Heart left ventricle (tissue), 16 donors: Measurements from ENCODE around the gene LAMA1. TPM values are rescaled to one million over a fixed set of nuclear protein-coding genes. Genes with fewer than 3 reads are reported as not detected.

Experiments used
- ATAC-seq, 4 donors: fragments of 200-7000 bp; cut with Tn5 transposase; one replicate each; pipeline ENCODE4 v1.9.1; 2020 to 2022; ENCODE audit warnings: moderate library complexity in 4 of 4, mild to moderate bottlenecking in 3 of 4, moderate number of reproducible peaks in 1 of 4
- DNase-seq, 5 donors: peaks; one replicate each; pipeline ENCODE4 v3.0.0-alpha.2; 2020
- H3K27ac ChIP-seq, 12 donors: fragments of 200-600 bp; sonication (generic) in 4 of 12; one replicate each; pipeline versions ENCODE4 v1.5.0 to v1.8.0; 2016 to 2022; ENCODE audit warnings: mild to moderate bottlenecking in 2 of 12
- H3K27me3 ChIP-seq, 9 donors: fragments of 200-600 bp; sonication (generic) in 2 of 9; one replicate each; pipeline versions ENCODE4 v1.5.1 to v1.8.0; 2016 to 2022; ENCODE audit warnings: mild to moderate bottlenecking in 3 of 9
- H3K36me3 ChIP-seq, 9 donors: fragments of 200-600 bp; sonication (generic) in 2 of 9; one replicate each; pipeline versions ENCODE4 v1.5.0 to v1.8.0; 2018 to 2022; ENCODE audit warnings: mild to moderate bottlenecking in 2 of 9
- H3K4me1 ChIP-seq, 12 donors: fragments of 200-600 bp; sonication (generic) in 4 of 12; one replicate each; pipeline versions ENCODE4 v1.5.0 to v1.8.0; 2016 to 2022; ENCODE audit warnings: mild to moderate bottlenecking in 3 of 12
- H3K4me3 ChIP-seq, 12 donors: fragments of 200-600 bp; sonication (generic) in 4 of 12; one replicate each; pipeline versions ENCODE4 v1.5.0 to v1.8.0; 2017 to 2022; ENCODE audit warnings: mild to moderate bottlenecking in 9 of 12, moderate library complexity in 4 of 12
- H3K9me3 ChIP-seq, 12 donors: fragments of 200-600 bp; sonication (generic) in 4 of 12; one replicate each; pipeline versions ENCODE4 v1.5.0 to v1.8.0; 2016 to 2022; ENCODE audit warnings: mild to moderate bottlenecking in 1 of 12
- CTCF ChIP-seq, 12 donors: fragments of 200-600 bp; sonication (generic) in 4 of 12; IDR thresholded peaks; one replicate each; pipeline versions ENCODE4 v1.5.0 to v1.8.0; 2018 to 2022; ENCODE audit warnings: antibody characterized with exemption in 12 of 12, mild to moderate bottlenecking in 5 of 12
- POLR2A ChIP-seq, 2 donors: fragments of 450-650 bp; IDR thresholded peaks; one replicate each; pipeline ENCODE4 v1.6.1; 2017; ENCODE audit warnings: antibody characterized with exemption in 2 of 2, mild to moderate bottlenecking in 2 of 2, moderate library complexity in 2 of 2
- WGBS, 4 donors: extraction: QIAGEN DNeasy Blood & Tissue Kit in 2 of 4; methylation state at CpG; one replicate each; pipeline versions ENCODE4 v1.1.5 to v1.1.7; 2013 to 2018; 5-methylcytosine and 5-hydroxymethylcytosine counted together
- intact Hi-C, 10 donors: fragments of 100-400 bp; cut with DNase I; formaldehyde crosslinking; loops; one replicate each; pipeline versions ENCODE4 v1.11.1 to v1.14.2; 2022
- polyA plus RNA-seq, 2 donors: library from polyadenylated mRNA; stranded (reverse); fragments of 200-250 nt; gene quantifications; one replicate each; pipeline ENCODE4 v1.2.3, GENCODE V29; 2013
- total RNA-seq, 9 donors: library from RNA; depleted of rRNA in 2 of 9; stranded (reverse); fragments of >200 nt in 2 of 9; fragmentation: NEBNext Ultra II Directional in 3 of 9; extraction: Animal tissue kit (Norgen Biotek cat#: 25700) in 3 of 9; gene quantifications; one replicate each; pipeline versions ENCODE4 v1.1.0 to v1.2.4, GENCODE V29; 2016 to 2023
- donor health status: ischemic (EF 13 %, LVEDD 7.1; RV severe dilation, severe dysfunction).
- donor health status: healthy with polysubstance abuse.
- donor health status: DM: no; HTN: yes; CAD: no.
- donor health status: DM: no; HTN: no; CAD: no.
- donor health status: ischemic (EF 25% LVEDD 6.9; RV normal size, moderate dysfunction).
- donor health status: ischemic (EF 25% LVEDD 5.7; RV mildly dilated, moderate dysfunction).
- donor health status: healthy.
- donor health status: DM: yes; HTN: yes; CAD: no.
- donor health status: ischemic (EF 35%, LVEDD 5.7; RV mildly dilated, moderate dysfunction).
- donor health status: nonischemic (EF 11% LVEDD 7.7; RV severe dilation, severe dysfunction).
- donor health status: DM: yes; HTN: yes; CAD: no.
- donor health status: PGD.
- donor health status: ischemic (EF 29% LVEDD 5.4; RV normal size, mild dysfunction).
- donor health status: nonischemic (EF 23%, LVEDD 6.1; RV moderate dilation, normal function).

Gene LAMA1
- total and polyA plus RNA-seq, 11 donors: 0.04 to 1.7 (median 0.28) TPM

- no peaks in the 10 kb centered on the region for H3K4me1 ChIP-seq
- no peaks in the 10 kb centered on the region for H3K9me3 ChIP-seq
- ATAC-seq (no peak), DNase-seq (no peak)
- intact Hi-C loops: no loop called here
- peaks cover 0 to 32% (median 4%) of the 10 kb centered on the region in 9 donors for H3K27me3 ChIP-seq
- 82 to 93% (median 90%) methylated on average over 5 of the region's 5 CpGs for WGBS, 4 donors
- H3K4me3 ChIP-seq: no peak overlapping the region
- no peaks in the 10 kb centered on the region for H3K36me3 ChIP-seq
- H3K27ac ChIP-seq: no peak overlapping the region
- no peak for TF ChIP-seq CTCF (IDR thresholded peaks at IDR 0.05)
- no peak for TF ChIP-seq POLR2A (IDR thresholded peaks at IDR 0.05)
Measured at GRCh38 chr18:7065736-7066135, 51.9 kb downstream of the LAMA1 start.

- 33 to 43% (median 38%) methylated on average over 3 of the region's 3 CpGs for WGBS, 4 donors
- Histone ChIP-seq H3K27ac (no peak overlapping the region), H3K4me1 (no peaks in the 10 kb centered on the region), H3K27me3 (peaks cover 0 to 32% (median 5%) of the 10 kb centered on the region in 9 donors), H3K36me3 (no peaks in the 10 kb centered on the region), H3K9me3 (no peaks in the 10 kb centered on the region), H3K4me3 (no peak overlapping the region)
- DNase-seq (no peak), ATAC-seq (no peak)
- intact Hi-C loops: no loop called here
- TF ChIP-seq CTCF (IDR thresholded peaks at IDR 0.05): no peak
- no peak for TF ChIP-seq POLR2A (IDR thresholded peaks at IDR 0.05)
Measured at GRCh38 chr18:7064346-7064745, 53.3 kb downstream of the LAMA1 start.

GRCh38 chr18:7062811-7063210 lies 54.8 kb downstream of the LAMA1 start:
- peaks cover 0 to 32% (median 5%) of the 10 kb centered on the region in 9 donors for H3K27me3 ChIP-seq
- DNase-seq: no peak
- no peak overlapping the region for H3K4me3 ChIP-seq
- no peaks in the 10 kb centered on the region for H3K36me3 ChIP-seq
- WGBS, 4 donors: 88 to 91% (median 89%) methylated on average over 5 of the region's 5 CpGs
- H3K4me1 ChIP-seq: no peaks in the 10 kb centered on the region
- no peak for ATAC-seq
- no peaks in the 10 kb centered on the region for H3K9me3 ChIP-seq
- TF ChIP-seq CTCF (IDR thresholded peaks at IDR 0.05): no peak
- no peak for TF ChIP-seq POLR2A (IDR thresholded peaks at IDR 0.05)
- intact Hi-C loops: no loop called here
- H3K27ac ChIP-seq: no peak overlapping the region

- Histone ChIP-seq H3K4me1 (no peaks in the 10 kb centered on the region), H3K4me3 (no peak overlapping the region), H3K9me3 (no peaks in the 10 kb centered on the region), H3K27me3 (peaks cover 0 to 32% (median 5%) of the 10 kb centered on the region in 9 donors), H3K36me3 (no peaks in the 10 kb centered on the region), H3K27ac (no peak overlapping the region)
- WGBS, 4 donors: 61 to 84% (median 78%) methylated on average over 9 of the region's 9 CpGs
- ATAC-seq (no peak), DNase-seq (no peak)
- TF ChIP-seq CTCF (IDR thresholded peaks at IDR 0.05) (no peak), POLR2A (IDR thresholded peaks at IDR 0.05) (no peak)
- intact Hi-C loops: no loop called here
Measured at GRCh38 chr18:7062236-7062635, 55.4 kb downstream of the LAMA1 start.
